Stimulated activated CD4-positive, alpha-beta T cell treated with anti-CD3 and anti-CD28 coated beads, TNF-alpha, amount 100 ng/mL, for 24 hours (primary cell): ENCODE results near the gene TAF11L2.
"Not testable (repeated sequence)": the region's sequence is repeated elsewhere in the genome, so short reads cannot be mapped to it uniquely, and the experiment has no call there.

ENCODE experiments used
- DNase-seq, 3 experiments: peaks; one replicate each; pipeline ENCODE4 v3.0.0-alpha.2; 2020; ENCODE audit warnings: low read depth in 3 of 3

The TAF11L2 gene

DNA sequence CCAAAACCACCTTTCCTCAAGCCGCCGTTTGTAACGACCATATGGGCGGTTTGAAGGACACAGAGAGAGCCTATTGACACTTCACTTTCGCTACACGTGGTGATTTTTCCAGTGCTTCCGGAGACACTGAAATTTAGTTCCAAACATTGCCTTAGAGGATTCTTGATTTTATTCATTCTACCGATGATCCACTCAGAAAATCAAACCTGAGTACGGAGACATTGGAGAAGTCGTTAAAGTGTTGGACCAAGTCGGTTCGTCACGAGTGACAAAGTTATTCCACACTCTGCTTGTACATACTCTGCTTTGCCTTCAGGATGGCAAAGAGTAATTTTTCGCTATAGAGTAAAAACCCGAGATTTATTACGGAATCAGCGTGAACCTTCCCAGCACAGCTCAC, 28.5 kb downstream of the TAF11L2 start:
- DNase-seq = peak in 2 of 3 experiments; percentile 2 to 5

DNA sequence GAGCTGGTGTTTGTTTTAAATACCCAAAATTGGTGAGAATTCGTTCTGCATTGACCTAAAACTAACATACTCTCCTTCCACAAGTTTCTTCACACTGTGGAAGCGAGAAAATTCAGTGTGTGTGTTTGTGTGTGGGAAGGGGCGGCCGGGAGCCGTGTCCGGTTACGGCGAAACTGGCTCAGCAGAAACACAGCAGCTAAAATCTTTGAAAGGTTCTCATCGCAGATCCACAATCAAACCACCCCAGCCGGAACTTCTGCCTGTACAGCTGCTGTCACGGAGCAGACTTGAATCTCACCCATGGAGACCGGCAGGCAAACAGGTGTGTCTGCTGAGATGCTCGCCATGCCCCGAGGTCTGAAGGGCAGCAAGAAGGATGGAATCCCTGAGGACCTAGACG, 30.3 kb downstream of the TAF11L2 start, which contains the start of gene TAF11L6:
Gene TAF11L6 (plus strand): TSS at position 301 of the 400 bp plus-strand sequence.
- DNase-seq = not testable (repeated sequence)
